HL-60 (cell line): ENCODE measurements around the gene ITIH1.
"Not testable (repeated sequence)": the region's sequence is repeated elsewhere in the genome, so short reads cannot be mapped to it uniquely, and the experiment has no call there.

Experiments
- DNase-seq, 2 experiments: peaks; one replicate each; pipeline ENCODE4 v3.0.0-alpha.2; 2010 to 2020; ENCODE audit warnings: low read depth in 1 of 2, low spot score in 1 of 2
- H3K27ac ChIP-seq: fragments of 250-450 bp; sonication (Bioruptor Pico); replicated peaks from 2 replicates; pipeline ENCODE4 v1.5.1; 2020; ENCODE audit warnings: mild to moderate bottlenecking, moderate library complexity
- H3K27me3 ChIP-seq: fragments of 250-450 bp; sonication (Bioruptor Pico); 2 replicates; pipeline ENCODE4 v1.5.1; 2021; ENCODE audit warnings: mild to moderate bottlenecking, moderate library complexity; ENCODE audit not compliant: insufficient read depth, poor library complexity, severe bottlenecking
- H3K4me3 ChIP-seq: replicated peaks from 2 replicates; pipeline ENCODE4 v1.5.1; 2011; ENCODE audit warnings: mild to moderate bottlenecking, control low read depth, low read length; ENCODE audit not compliant: insufficient read depth
- GABPA ChIP-seq: IDR thresholded peaks from 2 replicates; pipeline ENCODE4 v1.6.1; 2012; ENCODE audit warnings: low read depth
- POLR2AphosphoS5 ChIP-seq: IDR thresholded peaks from 2 replicates; pipeline ENCODE4 v1.6.1; 2012; ENCODE audit warnings: low read depth
- REST ChIP-seq: IDR thresholded peaks from 2 replicates; pipeline ENCODE4 v1.6.1; 2012; ENCODE audit warnings: low read depth; ENCODE audit not compliant: insufficient replicate concordance
- SPI1 ChIP-seq: IDR thresholded peaks from 2 replicates; pipeline ENCODE4 v1.6.1; 2012; ENCODE audit warnings: low read depth, mild to moderate bottlenecking, borderline replicate concordance
- TF ChIP-seq, protein P1 (sequence below): IDR thresholded peaks from one replicate; pipeline ENCODE4 v1.5.1; 2011; ENCODE audit warnings: low read length, control low read depth, inconsistent platforms; ENCODE audit not compliant: insufficient read depth

The ITIH1 gene

DNA sequence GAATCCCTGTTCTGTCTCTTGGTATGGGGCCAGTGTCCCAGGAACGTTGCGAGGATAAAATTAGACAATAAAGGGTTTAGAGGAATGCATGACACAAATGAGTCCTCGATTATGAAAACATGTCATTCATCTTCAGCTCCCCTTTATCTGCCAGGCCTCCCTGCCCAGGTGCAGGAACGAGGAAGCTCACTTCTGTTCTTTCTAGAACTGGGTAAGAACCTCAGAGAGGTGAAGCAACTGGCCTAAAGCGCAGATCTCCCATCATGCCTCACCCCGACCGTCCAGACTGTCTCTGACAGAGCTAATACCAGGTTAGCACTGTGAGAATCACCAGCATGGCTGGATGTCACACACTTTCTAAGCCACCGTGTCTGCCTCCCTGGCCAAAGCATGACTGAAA, 1.5 kb upstream of the ITIH1 start:
- DNase-seq = peak in 1 of 2 experiments; percentile 79
- TF ChIP-seq REST = no peak
- TF ChIP-seq POLR2AphosphoS5 = no peak
- TF ChIP-seq, protein P1, sequence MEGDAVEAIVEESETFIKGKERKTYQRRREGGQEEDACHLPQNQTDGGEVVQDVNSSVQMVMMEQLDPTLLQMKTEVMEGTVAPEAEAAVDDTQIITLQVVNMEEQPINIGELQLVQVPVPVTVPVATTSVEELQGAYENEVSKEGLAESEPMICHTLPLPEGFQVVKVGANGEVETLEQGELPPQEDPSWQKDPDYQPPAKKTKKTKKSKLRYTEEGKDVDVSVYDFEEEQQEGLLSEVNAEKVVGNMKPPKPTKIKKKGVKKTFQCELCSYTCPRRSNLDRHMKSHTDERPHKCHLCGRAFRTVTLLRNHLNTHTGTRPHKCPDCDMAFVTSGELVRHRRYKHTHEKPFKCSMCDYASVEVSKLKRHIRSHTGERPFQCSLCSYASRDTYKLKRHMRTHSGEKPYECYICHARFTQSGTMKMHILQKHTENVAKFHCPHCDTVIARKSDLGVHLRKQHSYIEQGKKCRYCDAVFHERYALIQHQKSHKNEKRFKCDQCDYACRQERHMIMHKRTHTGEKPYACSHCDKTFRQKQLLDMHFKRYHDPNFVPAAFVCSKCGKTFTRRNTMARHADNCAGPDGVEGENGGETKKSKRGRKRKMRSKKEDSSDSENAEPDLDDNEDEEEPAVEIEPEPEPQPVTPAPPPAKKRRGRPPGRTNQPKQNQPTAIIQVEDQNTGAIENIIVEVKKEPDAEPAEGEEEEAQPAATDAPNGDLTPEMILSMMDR = no peak
- TF ChIP-seq GABPA = no peak
- TF ChIP-seq SPI1 = no peak
- Histone ChIP-seq H3K27me3 (no peaks in the 10 kb centered on the region), H3K4me3 (no peak overlapping the region), H3K27ac (peak overlapping the region; percentile 46)

DNA sequence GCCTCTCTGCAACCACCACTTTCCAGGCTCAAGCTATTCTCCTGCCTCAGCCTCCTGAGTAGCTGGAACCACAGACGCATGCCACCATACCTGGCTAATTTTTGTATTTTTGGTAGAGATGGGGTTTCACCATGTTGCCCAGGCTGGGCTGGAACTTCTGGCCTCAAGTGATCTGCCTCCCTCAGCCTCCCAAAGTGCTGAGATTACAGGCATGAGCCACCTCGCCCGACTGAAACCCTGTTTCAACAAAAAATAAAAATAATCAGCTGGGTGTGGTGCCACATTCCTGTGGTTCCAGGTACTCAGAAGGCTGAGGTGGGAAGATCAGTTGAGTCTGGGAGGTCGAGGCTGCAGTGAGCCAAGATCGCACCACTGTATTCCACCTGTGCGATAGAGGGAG, 913 bp upstream of the ITIH1 start:
- not testable (repeated sequence) for H3K4me3 ChIP-seq, DNase-seq, H3K27me3 ChIP-seq
- peak overlapping the region; percentile 46 for H3K27ac ChIP-seq

DNA sequence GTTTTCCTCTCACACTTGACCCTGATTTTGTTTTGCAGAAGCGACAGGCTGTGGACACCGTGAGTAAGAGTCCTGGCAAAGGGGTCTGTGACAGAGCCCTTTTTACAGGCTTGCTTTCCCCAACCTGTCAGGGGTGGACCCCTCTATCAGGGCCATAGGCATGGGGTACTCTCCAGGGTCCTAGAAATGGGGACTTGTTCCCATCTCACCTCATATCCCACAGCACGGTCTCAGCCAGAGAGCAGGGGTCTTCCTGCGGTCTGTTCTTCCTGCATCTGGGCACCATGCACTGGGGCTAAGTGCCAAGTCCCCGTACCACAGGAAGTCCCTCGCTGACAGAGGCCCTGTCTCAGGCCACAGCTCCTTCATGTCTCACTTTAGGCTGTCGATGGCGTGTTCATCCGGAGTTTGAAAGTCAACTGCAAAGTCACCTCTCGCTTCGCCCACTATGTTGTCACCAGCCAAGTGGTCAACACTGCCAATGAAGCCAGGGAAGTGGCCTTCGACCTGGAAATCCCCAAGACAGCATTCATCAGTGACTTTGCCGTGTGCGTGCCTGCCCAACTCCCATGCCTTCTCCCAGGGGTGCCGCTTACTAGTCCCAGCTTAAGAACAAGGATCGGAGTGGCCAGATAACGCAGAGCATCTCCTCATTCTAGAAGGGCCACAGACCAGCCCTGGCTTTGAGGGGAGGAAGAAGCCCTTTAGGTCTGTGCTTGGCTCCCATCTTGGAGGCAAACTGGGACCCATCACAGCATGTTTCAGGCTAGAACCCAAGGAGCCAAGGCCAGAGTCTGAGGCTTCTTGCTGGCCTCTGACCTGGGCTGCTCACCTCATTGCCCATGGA, 783 bp downstream of the ITIH1 start:
- no peak overlapping the region for H3K27ac ChIP-seq
- DNase-seq = no peak
- no peak overlapping the region for H3K4me3 ChIP-seq
- TF ChIP-seq SPI1 = no peak
- TF ChIP-seq, protein P1 = no peak
- peak; percentile 75 for TF ChIP-seq REST
- TF ChIP-seq GABPA = no peak
- H3K27me3 ChIP-seq = no peaks in the 10 kb centered on the region

DNA sequence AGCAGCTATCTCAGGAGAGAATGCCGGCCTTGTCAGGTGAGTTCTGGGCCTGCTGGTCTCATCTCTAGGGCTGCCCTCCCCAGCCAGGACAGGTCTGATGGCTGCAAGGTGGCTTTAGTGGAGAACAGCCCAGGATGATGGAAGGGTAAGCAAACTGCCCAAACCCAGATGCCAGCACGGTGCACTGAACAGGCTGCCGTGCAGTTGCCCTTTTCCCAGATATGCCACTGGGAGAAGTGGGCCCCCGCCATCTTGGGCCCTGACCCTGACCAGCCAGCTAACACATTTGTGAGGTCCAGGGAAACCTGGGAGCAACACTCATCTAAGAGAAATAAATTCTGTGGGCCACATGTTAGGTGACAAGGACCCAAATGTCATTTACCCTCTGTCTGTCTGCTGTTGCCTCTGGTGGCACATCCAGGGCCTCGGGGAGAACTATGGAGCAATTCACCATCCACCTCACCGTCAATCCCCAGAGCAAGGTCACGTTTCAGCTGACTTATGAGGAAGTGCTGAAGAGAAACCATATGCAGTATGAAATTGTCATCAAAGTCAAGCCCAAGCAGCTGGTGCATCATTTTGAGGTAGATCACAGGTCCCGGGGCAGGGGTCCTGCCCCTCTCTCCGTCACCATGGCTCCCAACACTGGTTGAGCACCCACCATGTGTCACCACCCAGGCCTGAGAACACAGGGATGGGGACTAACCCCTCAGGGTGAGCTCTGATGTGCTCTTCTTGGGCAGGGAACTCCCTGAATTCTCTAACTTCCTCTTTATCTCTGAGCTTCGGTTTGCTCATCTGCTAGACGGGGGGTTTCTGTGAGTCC, 1.8 kb downstream of the ITIH1 start:
- DNase-seq = peak; percentile 61 to 88
- TF ChIP-seq SPI1 = peak; percentile 98
- no peak for TF ChIP-seq REST
- TF ChIP-seq POLR2AphosphoS5 = peak; percentile 42; the same call in 1 of the 2 replicates
- H3K27ac ChIP-seq = peak overlapping the region; percentile 48

More for the DNA sequence above, 1.8 kb downstream of the ITIH1 start:
- Histone ChIP-seq H3K27me3 (no peaks in the 10 kb centered on the region), H3K4me3 (no peak overlapping the region)
